CD4-positive, alpha-beta T cell (primary cell): ENCODE measurements around the gene SPATA21. TPM values are rescaled to one million over a fixed set of nuclear protein-coding genes. Genes with fewer than 3 reads are reported as not detected.

Experiments
- ATAC-seq: fragments of 200-7000 bp; cut with Tn5 transposase; one replicate; pipeline ENCODE4 v1.10.0; 2022; ENCODE audit warnings: mild to moderate bottlenecking; ENCODE audit not compliant: poor library complexity
- CTCF ChIA-PET: fragments of 350-600 bp; sonication (Branson Sonifier 250); formaldehyde crosslinking; loops from one replicate; lab custom pipeline; 2021; ENCODE audit warnings: antibody characterized with exemption, inconsistent platforms; lab: Charles Lee
- POLR2A ChIA-PET: fragments of 350-600 bp; sonication (Branson Sonifier 250); formaldehyde crosslinking; loops from one replicate; lab custom pipeline; 2021; ENCODE audit warnings: antibody characterized with exemption, inconsistent platforms; lab: Charles Lee
- DNase-seq, 14 experiments: peaks; one replicate each; pipeline ENCODE4 v3.0.0-alpha.2; 2013 to 2020; ENCODE audit warnings: mixed read lengths in 2 of 14
- H3K27ac ChIP-seq, 2 donors: one replicate each; pipeline versions ENCODE4 v1.5.1 to v1.7.0; 2013; ENCODE audit warnings: low read length in 2 of 2, low read depth in 1 of 2, mild to moderate bottlenecking in 1 of 2
- H3K27me3 ChIP-seq, 2 experiments: 1 replicate in 1 of 2; 2 replicates in 1 of 2; pipeline versions ENCODE4 v1.6.1 to v1.7.0; 2013; ENCODE audit warnings: low read length in 2 of 2, control low read depth in 1 of 2, mild to moderate bottlenecking in 1 of 2, moderate library complexity in 1 of 2; ENCODE audit not compliant: insufficient read depth in 2 of 2, control insufficient read depth in 1 of 2
- H3K36me3 ChIP-seq: one replicate; pipeline ENCODE4 v1.6.1; 2013; ENCODE audit warnings: low read length, control low read depth; ENCODE audit not compliant: insufficient read depth
- H3K4me1 ChIP-seq: one replicate; pipeline ENCODE4 v1.6.1; 2013; ENCODE audit warnings: low read length, control low read depth; ENCODE audit not compliant: insufficient read depth
- H3K4me3 ChIP-seq: one replicate; pipeline ENCODE4 v1.5.1; 2013; ENCODE audit warnings: mild to moderate bottlenecking, low read length, moderate library complexity
- H3K9me3 ChIP-seq, 2 experiments: 1 replicate in 1 of 2; 2 replicates in 1 of 2; pipeline versions ENCODE4 v1.6.1 to v1.7.0; 2013; ENCODE audit warnings: low read length in 2 of 2, mild to moderate bottlenecking in 2 of 2, control low read depth in 1 of 2, moderate library complexity in 1 of 2; ENCODE audit not compliant: control insufficient read depth in 1 of 2, insufficient read depth in 1 of 2
- H3K27ac Mint-ChIP-seq: one replicate; pipeline ENCODE4 v1.8.0; 2020; ENCODE audit warnings: mixed read lengths
- H3K27me3 Mint-ChIP-seq: one replicate; pipeline ENCODE4 v1.8.0; 2021; ENCODE audit warnings: mixed read lengths
- H3K36me3 Mint-ChIP-seq: one replicate; pipeline ENCODE4 v1.8.0; 2021; ENCODE audit warnings: low read depth, mixed read lengths
- H3K4me1 Mint-ChIP-seq: one replicate; pipeline ENCODE4 v1.8.0; 2021; ENCODE audit warnings: low read depth, mixed read lengths
- H3K4me3 Mint-ChIP-seq: one replicate; pipeline ENCODE4 v1.8.0; 2020; ENCODE audit warnings: mild to moderate bottlenecking, mixed read lengths
- H3K9me3 Mint-ChIP-seq: one replicate; pipeline ENCODE4 v1.8.0; 2020; ENCODE audit warnings: mixed read lengths
- intact Hi-C, 2 experiments: fragments of 100-400 bp; cut with DNase I in 1 of 2; cut with micrococcal nuclease in 1 of 2; formaldehyde crosslinking; loops; one replicate each; pipeline versions ENCODE4 v1.15.1 to v1.9.0; 2023 to 2025; cut with DNase I, micrococcal nuclease
- total RNA-seq, 174 experiments: library from RNA in 2 of 174; stranded (reverse) in 2 of 174; gene quantifications; one replicate each; pipeline ENCODE4 v1.2.3 and lab custom pipeline; 2021 to 2026
- TF ChIP-seq, protein P1 (sequence below): fragments of 200-600 bp; IDR thresholded peaks from one replicate; pipeline ENCODE4 v1.8.0; 2022; ENCODE audit warnings: antibody characterized with exemption, mild to moderate bottlenecking

SPATA21 gene
- total RNA-seq, 2 experiments from 2014 or later = not detected

DNA sequence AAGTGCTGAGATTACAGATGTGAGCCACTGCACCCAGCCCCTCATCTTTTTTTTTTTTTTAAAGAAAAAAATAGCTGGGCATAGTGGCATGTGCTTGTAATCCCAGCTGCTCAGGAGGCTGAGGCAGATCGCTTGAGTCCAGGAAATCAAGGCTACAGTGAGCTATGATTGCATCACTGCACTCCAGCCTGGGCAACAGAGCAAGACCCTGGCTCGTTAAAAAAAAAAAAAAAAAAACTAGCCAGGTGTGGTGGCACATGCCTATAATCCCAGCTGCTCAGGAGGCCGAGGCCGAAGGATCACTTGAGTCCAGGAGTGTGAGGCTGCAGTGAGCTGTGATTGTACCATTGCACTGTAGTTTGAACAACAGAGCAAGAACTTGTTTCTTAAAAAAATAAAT is 56.4 kb downstream of the SPATA21 start:
- POLR2A ChIA-PET = interaction anchor here (1.1 kb wide), 1 partner anchor 8 kb away, joined by 5 read pairs; no protein-coding TSS in a partner anchor
- H3K4me1 ChIP-seq = peaks cover 72% of the 10 kb centered on the region
- no peaks in the 10 kb centered on the region for H3K27me3 ChIP-seq
- H3K4me3 Mint-ChIP-seq = no peak overlapping the region
- DNase-seq (no peak), ATAC-seq (no peak)
- no peak overlapping the region for H3K27ac Mint-ChIP-seq
- H3K9me3 ChIP-seq = no peaks in the 10 kb centered on the region
- peaks cover 64% of the 10 kb centered on the region for H3K4me1 Mint-ChIP-seq
- intact Hi-C loops = no loop called here
- no peak overlapping the region for H3K27ac ChIP-seq
- H3K4me3 ChIP-seq = no peak overlapping the region
- CTCF ChIA-PET = interaction anchor here (0.9 kb wide), 1 partner anchor 9 kb away, joined by 3 read pairs; no protein-coding TSS in a partner anchor
- TF ChIP-seq, protein P1, sequence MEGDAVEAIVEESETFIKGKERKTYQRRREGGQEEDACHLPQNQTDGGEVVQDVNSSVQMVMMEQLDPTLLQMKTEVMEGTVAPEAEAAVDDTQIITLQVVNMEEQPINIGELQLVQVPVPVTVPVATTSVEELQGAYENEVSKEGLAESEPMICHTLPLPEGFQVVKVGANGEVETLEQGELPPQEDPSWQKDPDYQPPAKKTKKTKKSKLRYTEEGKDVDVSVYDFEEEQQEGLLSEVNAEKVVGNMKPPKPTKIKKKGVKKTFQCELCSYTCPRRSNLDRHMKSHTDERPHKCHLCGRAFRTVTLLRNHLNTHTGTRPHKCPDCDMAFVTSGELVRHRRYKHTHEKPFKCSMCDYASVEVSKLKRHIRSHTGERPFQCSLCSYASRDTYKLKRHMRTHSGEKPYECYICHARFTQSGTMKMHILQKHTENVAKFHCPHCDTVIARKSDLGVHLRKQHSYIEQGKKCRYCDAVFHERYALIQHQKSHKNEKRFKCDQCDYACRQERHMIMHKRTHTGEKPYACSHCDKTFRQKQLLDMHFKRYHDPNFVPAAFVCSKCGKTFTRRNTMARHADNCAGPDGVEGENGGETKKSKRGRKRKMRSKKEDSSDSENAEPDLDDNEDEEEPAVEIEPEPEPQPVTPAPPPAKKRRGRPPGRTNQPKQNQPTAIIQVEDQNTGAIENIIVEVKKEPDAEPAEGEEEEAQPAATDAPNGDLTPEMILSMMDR = no peak
- H3K36me3 Mint-ChIP-seq = peaks cover 30% of the 10 kb centered on the region
- H3K27me3 Mint-ChIP-seq = no peaks in the 10 kb centered on the region
- no peaks in the 10 kb centered on the region for H3K9me3 Mint-ChIP-seq
- peaks cover 3% of the 10 kb centered on the region for H3K36me3 ChIP-seq

DNA sequence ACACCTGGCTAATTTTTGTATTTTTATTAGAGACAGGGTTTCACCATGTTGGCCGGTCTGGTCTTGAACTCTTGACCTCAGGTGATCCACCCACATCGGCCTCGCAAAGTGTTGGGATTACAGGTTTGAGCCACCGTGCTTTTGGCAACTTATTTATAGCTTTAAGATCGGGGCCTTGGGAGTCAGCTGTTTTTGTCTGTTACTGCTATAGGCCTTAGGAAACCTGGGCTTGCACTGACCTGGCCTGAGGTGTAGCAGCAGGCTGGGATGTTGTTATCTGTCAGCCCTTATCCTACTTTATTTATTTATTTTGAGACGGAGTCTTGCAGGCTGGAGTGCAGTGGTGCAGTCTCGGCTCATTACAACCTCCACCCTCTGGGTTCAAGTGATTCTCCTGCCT is 58.8 kb downstream of the SPATA21 start:
- Mint-ChIP-seq H3K4me1 (peaks cover 63% of the 10 kb centered on the region), H3K4me3 (no peak overlapping the region), H3K9me3 (no peaks in the 10 kb centered on the region), H3K27ac (no peak overlapping the region), H3K36me3 (peaks cover 37% of the 10 kb centered on the region), H3K27me3 (no peaks in the 10 kb centered on the region)
- CTCF ChIA-PET = no interaction called here
- no peaks in the 10 kb centered on the region for H3K9me3 ChIP-seq
- ATAC-seq (no peak), DNase-seq (no peak)
- H3K27ac ChIP-seq = no peak overlapping the region
- H3K4me3 ChIP-seq = no peak overlapping the region
- no peaks in the 10 kb centered on the region for H3K27me3 ChIP-seq
- POLR2A ChIA-PET = interaction anchor here (1.2 kb wide), 1 partner anchor 11 kb away, joined by 3 read pairs; the partner anchor contains the start of gene SZRD1
- intact Hi-C loops = no loop called here
- peaks cover 74% of the 10 kb centered on the region for H3K4me1 ChIP-seq
- TF ChIP-seq, protein P1 = no peak
- peaks cover 8% of the 10 kb centered on the region for H3K36me3 ChIP-seq

DNA sequence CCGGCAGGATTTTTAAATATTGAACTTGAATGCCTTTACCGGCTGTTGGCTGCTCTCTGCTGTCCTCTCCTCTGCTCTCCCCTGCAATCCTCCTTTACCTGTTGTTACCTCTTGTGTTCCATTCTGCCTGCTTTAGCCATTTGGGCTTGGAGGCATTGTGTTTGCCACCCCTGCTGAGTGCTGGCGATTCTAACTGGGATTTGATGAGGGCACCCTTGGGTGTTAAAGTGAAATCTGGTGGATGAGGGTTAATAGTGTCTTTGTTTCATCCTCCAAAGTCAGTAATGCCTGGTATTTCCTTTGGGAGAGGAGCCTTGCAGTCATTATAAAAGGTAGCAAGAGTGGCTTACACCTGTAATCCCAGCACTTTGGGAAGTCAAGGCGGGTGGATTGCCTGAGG is 60.3 kb downstream of the SPATA21 start:
- H3K4me3 ChIP-seq = no peak overlapping the region
- H3K36me3 Mint-ChIP-seq = peaks cover 40% of the 10 kb centered on the region
- peaks cover 16% of the 10 kb centered on the region for H3K36me3 ChIP-seq
- DNase-seq = no peak
- TF ChIP-seq, protein P1 = no peak
- no peaks in the 10 kb centered on the region for H3K9me3 Mint-ChIP-seq
- no peak for ATAC-seq
- H3K4me3 Mint-ChIP-seq = no peak overlapping the region
- intact Hi-C loops = no loop called here
- peaks cover 68% of the 10 kb centered on the region for H3K4me1 Mint-ChIP-seq
- H3K27ac Mint-ChIP-seq = peak overlapping the region; percentile 39
- peaks cover 77% of the 10 kb centered on the region for H3K4me1 ChIP-seq
- H3K27ac ChIP-seq = no peak overlapping the region
- POLR2A ChIA-PET = no interaction called here
- no peaks in the 10 kb centered on the region for H3K9me3 ChIP-seq
- no peaks in the 10 kb centered on the region for H3K27me3 Mint-ChIP-seq
- CTCF ChIA-PET = no interaction called here
- H3K27me3 ChIP-seq = no peaks in the 10 kb centered on the region
